Measurements from ENCODE around the gene FHL2. TPM values are rescaled to one million over a fixed set of nuclear protein-coding genes. Genes with fewer than 3 reads are reported as not detected.
A peak's percentile ranks its signal among the peaks of the same experiment; 100 is the strongest.

Gene FHL2
- total and polyA plus RNA-seq, 2 of the 13 experiments (the other 11 are each of a cell fraction or from before 2014, with no cell fraction given), result 1.9 to 74.8 TPM

DNA sequence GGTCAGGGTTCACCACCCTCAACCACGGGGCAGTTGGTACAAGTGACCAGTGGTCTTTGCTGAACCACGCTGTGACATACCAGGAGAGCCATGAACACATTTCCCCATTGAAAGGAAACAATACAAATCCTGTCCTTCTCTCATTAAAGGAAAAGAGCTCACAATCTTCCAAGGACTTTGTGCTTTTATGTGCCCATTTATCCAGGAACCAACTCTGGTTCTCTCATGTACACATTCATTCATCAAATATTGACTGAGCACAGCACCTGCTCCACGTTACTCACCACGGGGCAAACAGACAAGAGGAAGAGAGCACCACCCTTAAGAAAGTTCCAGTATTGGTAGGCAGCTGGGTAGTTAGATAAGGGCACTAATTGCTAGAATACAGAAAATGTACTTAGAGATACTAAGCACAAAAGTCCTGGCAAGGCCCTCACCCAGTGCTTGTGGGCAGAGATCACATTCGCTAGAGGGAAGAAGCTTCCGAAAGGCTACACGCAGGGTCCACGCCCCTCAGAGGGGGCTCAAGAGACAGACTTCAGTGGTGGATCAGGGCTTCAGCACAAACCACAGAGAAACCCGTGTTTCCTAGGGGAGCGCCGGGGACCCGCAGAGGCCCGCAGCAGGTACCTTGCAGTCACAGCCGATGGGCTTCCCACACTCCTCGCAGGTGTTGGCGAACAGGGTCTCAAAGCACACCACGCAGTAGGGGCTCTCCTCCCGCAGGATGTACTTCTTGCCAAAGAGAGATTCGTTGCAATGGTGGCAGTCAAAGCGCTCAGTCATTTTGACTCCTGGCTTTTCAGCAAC is 12.9 kb downstream of the FHL2 start (continued):
- TF ChIP-seq ELF3 (CRISPR knock-in tag; IDR thresholded peaks at IDR 0.05) (peak; percentile 74), ZNF557 (CRISPR knock-in tag; IDR thresholded peaks at IDR 0.05) (no peak), ZNF205 (CRISPR knock-in tag; IDR thresholded peaks at IDR 0.05) (no peak), SKI (IDR thresholded peaks at IDR 0.05; ENCODE audit: partially characterized antibody) (no peak), ZNF101 (CRISPR knock-in tag; IDR thresholded peaks at IDR 0.05; ENCODE audit: borderline replicate concordance, low read depth) (no peak), CEBPB (IDR thresholded peaks at IDR 0.05; ENCODE audit: borderline replicate concordance, low read depth, low read length) (no peak), ZNF614 (CRISPR knock-in tag; IDR thresholded peaks at IDR 0.05; ENCODE audit: borderline replicate concordance) (no peak), ZNF878 (CRISPR knock-in tag; IDR thresholded peaks at IDR 0.05) (no peak), ZNF772 (CRISPR knock-in tag; IDR thresholded peaks at IDR 0.05) (no peak), RNF219 (CRISPR knock-in tag; IDR thresholded peaks at IDR 0.05) (no peak), SMARCE1 (IDR thresholded peaks at IDR 0.05; ENCODE audit: borderline replicate concordance) (no peak), ZNF354B (CRISPR knock-in tag; IDR thresholded peaks at IDR 0.05) (no peak), ZNF576 (CRISPR knock-in tag; IDR thresholded peaks at IDR 0.05) (no peak), NFIC (IDR thresholded peaks at IDR 0.05; ENCODE audit: low read length) (no peak), CEBPG (CRISPR knock-in tag; IDR thresholded peaks at IDR 0.05) (no peak), REL (CRISPR knock-in tag; conservative IDR thresholded peaks at IDR 0.05) (no peak), SOX13 (IDR thresholded peaks at IDR 0.05) (no peak), SOX13 (CRISPR knock-in tag; conservative IDR thresholded peaks at IDR 0.05 in 1 of 2, IDR thresholded peaks at IDR 0.05 in 1 of 2) (peak in 1 of 2 experiments; percentile 62; a peak in 1 of 4 replicates)
- TF ChIP-seq, protein P1, sequence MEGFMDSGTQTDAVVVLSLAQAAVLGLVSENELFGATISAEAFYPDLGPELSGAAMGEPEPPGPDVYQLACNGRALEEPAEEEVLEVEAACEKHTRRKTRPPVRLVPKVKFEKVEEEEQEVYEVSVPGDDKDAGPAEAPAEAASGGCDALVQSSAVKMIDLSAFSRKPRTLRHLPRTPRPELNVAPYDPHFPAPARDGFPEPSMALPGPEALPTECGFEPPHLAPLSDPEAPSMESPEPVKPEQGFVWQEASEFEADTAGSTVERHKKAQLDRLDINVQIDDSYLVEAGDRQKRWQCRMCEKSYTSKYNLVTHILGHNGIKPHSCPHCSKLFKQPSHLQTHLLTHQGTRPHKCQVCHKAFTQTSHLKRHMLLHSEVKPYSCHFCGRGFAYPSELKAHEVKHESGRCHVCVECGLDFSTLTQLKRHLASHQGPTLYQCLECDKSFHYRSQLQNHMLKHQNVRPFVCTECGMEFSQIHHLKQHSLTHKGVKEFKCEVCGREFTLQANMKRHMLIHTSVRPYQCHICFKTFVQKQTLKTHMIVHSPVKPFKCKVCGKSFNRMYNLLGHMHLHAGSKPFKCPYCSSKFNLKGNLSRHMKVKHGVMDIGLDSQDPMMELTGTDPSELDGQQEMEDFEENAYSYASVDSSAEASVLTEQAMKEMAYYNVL (CRISPR knock-in tag; IDR thresholded peaks at IDR 0.05; ENCODE audit: borderline replicate concordance), result no peak
- TF ChIP-seq, protein P2, sequence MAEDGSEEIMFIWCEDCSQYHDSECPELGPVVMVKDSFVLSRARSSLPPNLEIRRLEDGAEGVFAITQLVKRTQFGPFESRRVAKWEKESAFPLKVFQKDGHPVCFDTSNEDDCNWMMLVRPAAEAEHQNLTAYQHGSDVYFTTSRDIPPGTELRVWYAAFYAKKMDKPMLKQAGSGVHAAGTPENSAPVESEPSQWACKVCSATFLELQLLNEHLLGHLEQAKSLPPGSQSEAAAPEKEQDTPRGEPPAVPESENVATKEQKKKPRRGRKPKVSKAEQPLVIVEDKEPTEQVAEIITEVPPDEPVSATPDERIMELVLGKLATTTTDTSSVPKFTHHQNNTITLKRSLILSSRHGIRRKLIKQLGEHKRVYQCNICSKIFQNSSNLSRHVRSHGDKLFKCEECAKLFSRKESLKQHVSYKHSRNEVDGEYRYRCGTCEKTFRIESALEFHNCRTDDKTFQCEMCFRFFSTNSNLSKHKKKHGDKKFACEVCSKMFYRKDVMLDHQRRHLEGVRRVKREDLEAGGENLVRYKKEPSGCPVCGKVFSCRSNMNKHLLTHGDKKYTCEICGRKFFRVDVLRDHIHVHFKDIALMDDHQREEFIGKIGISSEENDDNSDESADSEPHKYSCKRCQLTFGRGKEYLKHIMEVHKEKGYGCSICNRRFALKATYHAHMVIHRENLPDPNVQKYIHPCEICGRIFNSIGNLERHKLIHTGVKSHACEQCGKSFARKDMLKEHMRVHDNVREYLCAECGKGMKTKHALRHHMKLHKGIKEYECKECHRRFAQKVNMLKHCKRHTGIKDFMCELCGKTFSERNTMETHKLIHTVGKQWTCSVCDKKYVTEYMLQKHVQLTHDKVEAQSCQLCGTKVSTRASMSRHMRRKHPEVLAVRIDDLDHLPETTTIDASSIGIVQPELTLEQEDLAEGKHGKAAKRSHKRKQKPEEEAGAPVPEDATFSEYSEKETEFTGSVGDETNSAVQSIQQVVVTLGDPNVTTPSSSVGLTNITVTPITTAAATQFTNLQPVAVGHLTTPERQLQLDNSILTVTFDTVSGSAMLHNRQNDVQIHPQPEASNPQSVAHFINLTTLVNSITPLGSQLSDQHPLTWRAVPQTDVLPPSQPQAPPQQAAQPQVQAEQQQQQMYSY (CRISPR knock-in tag; IDR thresholded peaks at IDR 0.05), result no peak
- TF ChIP-seq, protein P3, sequence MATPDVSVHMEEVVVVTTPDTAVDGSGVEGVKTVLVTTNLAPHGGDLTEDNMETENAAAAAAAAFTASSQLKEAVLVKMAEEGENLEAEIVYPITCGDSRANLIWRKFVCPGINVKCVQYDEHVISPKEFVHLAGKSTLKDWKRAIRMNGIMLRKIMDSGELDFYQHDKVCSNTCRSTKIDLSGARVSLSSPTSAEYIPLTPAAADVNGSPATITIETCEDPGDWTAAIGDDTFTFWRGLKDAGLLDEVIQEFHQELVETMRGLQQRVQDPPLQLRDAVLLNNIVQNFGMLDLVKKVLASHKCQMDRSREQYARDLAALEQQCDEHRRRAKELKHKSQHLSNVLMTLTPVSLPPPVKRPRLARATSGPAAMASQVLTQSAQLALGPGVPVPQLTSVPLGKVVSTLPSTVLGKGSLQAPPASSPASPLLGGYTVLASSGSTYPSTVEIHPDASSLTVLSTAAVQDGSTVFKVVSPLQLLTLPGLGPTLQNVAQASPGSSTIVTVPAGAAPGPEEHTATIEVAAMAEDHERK (CRISPR knock-in tag; IDR thresholded peaks at IDR 0.05; ENCODE audit: low read depth), result no peak

Measured in HepG2 (cell line).